Naive B cell (primary cell): ENCODE measurements around the gene CYP2R1. TPM values are rescaled to one million over a fixed set of nuclear protein-coding genes. Genes with fewer than 3 reads are reported as not detected.

Experiments used
- ATAC-seq, 2 donors: fragments of 150-1000 bp; cut with Tn5 transposase; 2 replicates each; pipeline ENCODE4 v1.10.0; 2021; ENCODE audit warnings: low read depth in 2 of 2, mild to moderate bottlenecking in 2 of 2, moderate library complexity in 2 of 2
- DNase-seq: peaks from one replicate; pipeline ENCODE4 v3.0.0; 2022
- H3K27ac Mint-ChIP-seq, 6 donors: one replicate each; pipeline ENCODE4 v1.8.0; 2020 to 2022; ENCODE audit warnings: mild to moderate bottlenecking in 6 of 6, mixed read lengths in 6 of 6, moderate library complexity in 5 of 6, inconsistent platforms in 2 of 6
- H3K27me3 Mint-ChIP-seq, 3 donors: one replicate each; pipeline ENCODE4 v1.8.0; 2021 to 2022; ENCODE audit warnings: mixed read lengths in 3 of 3, mild to moderate bottlenecking in 1 of 3
- H3K36me3 Mint-ChIP-seq, 2 donors: one replicate each; pipeline ENCODE4 v1.8.0; 2020 to 2022; ENCODE audit warnings: mixed read lengths in 2 of 2, inconsistent platforms in 1 of 2, mild to moderate bottlenecking in 1 of 2
- H3K4me1 Mint-ChIP-seq, 3 donors: one replicate each; pipeline ENCODE4 v1.8.0; 2020 to 2022; ENCODE audit warnings: mixed read lengths in 3 of 3, inconsistent platforms in 1 of 3, mild to moderate bottlenecking in 1 of 3, moderate library complexity in 1 of 3
- H3K4me3 Mint-ChIP-seq, 8 donors: one replicate each; pipeline ENCODE4 v1.8.0; 2020 to 2022; ENCODE audit warnings: mild to moderate bottlenecking in 8 of 8, mixed read lengths in 8 of 8, moderate library complexity in 8 of 8, inconsistent platforms in 2 of 8
- H3K9me3 Mint-ChIP-seq, 7 donors: one replicate each; pipeline ENCODE4 v1.8.0; 2020 to 2022; ENCODE audit warnings: mixed read lengths in 7 of 7, mild to moderate bottlenecking in 5 of 7, inconsistent platforms in 2 of 7, moderate library complexity in 1 of 7
- polyA plus RNA-seq, 6 donors: library from polyadenylated mRNA; unstranded; fragments of 300-500 nt; fragmentation: Illumina TruSeq; gene quantifications; one replicate each; pipeline ENCODE4 v1.2.3, GENCODE V29; 2021; ENCODE audit warnings: low read depth in 6 of 6

CYP2R1 gene
- polyA plus RNA-seq, 6 donors from 2014 or later: 16.5 to 28.2 (median 21.6) TPM

DNA sequence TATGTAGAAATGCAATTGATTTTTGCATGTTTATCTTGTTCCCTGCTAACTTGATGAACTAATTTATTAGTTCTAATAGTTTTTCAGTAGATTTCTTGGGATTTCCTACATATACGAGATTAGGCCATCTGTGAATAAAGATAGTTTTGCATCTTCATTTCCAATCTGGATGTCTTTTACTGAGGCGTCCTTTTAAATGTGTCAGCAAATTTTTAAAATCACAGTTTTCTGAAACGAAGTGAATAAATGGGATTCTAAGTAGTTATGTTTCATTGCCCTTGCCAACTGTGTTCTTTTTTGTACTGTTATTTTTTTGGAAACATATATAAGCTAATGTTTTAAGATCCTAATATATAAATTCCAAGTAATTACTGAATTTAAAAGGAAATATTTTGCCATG is 50.0 kb downstream of the CYP2R1 start:
- Mint-ChIP-seq H3K27me3 (peaks cover 0 to 6% (median 0%) of the 10 kb centered on the region in 3 donors), H3K4me3 (no peak overlapping the region), H3K4me1 (no peaks in the 10 kb centered on the region), H3K36me3 (no peaks in the 10 kb centered on the region), H3K9me3 (peaks cover 0 to 8% (median 4%) of the 10 kb centered on the region in 7 donors), H3K27ac (no peak overlapping the region)
- no peak for ATAC-seq
- no peak for DNase-seq

DNA sequence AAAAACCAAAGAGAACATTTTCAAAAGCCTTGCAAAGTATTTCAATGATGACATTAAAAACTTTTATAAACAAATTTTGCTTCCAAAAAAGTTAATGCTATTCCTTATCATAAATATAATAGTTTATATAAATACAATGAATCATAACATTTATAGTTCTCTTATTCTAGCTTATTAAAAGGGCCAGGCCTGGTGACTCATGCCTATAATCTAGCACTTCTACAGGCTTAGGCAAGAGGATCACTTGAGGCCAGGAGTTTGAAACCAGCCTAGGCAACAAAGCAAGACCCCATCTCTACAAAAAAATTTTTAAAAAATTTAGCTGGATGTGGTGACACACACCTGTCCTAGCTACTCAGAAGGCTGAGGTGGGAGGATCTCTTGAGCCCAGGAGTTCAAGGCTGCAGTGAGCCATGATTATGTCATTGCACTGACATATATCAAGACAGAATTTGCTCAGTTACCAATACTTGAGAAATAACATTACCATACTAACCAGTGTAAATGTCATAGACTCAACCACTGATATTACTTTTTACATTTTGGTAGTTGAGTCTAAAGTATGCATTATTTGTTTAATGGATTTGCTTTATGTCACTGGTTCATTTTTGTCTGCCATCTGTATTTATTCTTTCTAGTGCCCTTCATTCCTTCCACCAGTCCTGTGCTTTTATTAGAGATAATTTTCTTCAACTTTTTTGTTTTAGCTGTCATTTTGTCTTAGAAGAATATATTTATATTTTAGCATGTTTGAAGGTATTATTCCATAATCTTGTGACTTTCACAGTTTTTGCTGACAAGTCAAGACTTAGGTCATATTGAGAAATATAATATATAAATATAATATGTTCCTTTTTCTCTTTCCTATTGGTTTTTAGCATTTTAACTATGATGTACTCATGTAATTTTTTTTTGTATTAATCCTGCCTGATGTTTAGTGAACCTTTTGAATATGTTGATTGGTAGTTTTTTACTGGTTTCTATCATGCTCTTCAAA is 56.2 kb downstream of the CYP2R1 start:
- DNase-seq (no peak), ATAC-seq (no peak)
- Mint-ChIP-seq H3K4me1 (no peaks in the 10 kb centered on the region), H3K9me3 (no peaks in the 10 kb centered on the region), H3K4me3 (no peak overlapping the region), H3K27me3 (peaks cover 0 to 6% (median 0%) of the 10 kb centered on the region in 3 donors), H3K36me3 (no peaks in the 10 kb centered on the region), H3K27ac (peak overlapping the region in 1 of 6 donors; percentile 4)

Other genes starting within 250 kb of the CYP2R1 start
- 1 to 10 TPM in 5 of 6 donors, under 1 TPM in 1; 0.65 to 5.7 (median 1.6) TPM for gene PDE3B, start 248.4 kb downstream of the CYP2R1 start, polyA plus RNA-seq
- gene CALCA, start 80.1 kb upstream of the CYP2R1 start, polyA plus RNA-seq: not detected
- under 1 TPM in 4 of 6 donors, not detected in 2; 0.13 to 0.32 (median 0.17) TPM for gene CALCB, start 181.4 kb upstream of the CYP2R1 start, polyA plus RNA-seq
- not detected for gene INSC, start 222.7 kb upstream of the CYP2R1 start, polyA plus RNA-seq